Central memory CD8-positive, alpha-beta T cell (primary cell): ENCODE data around the gene ITSN1.

Experiments used
- ATAC-seq: fragments of 150-1000 bp; cut with Tn5 transposase; replicated peaks from 2 replicates; pipeline ENCODE4 v1.10.0; 2022; ENCODE audit warnings: mild to moderate bottlenecking, moderate FRiP score, moderate number of reproducible peaks; ENCODE audit not compliant: poor library complexity, severe bottlenecking; ENCODE audit errors: extremely low read depth
- DNase-seq, 2 donors: peaks; one replicate each; pipeline ENCODE4 v3.0.0; 2021; ENCODE audit warnings: low spot score in 2 of 2
- H3K27ac Mint-ChIP-seq: one replicate; pipeline ENCODE4 v1.8.0; 2022; ENCODE audit warnings: low read depth, mild to moderate bottlenecking, moderate library complexity, mixed read lengths
- H3K27me3 Mint-ChIP-seq: one replicate; pipeline ENCODE4 v1.8.0; 2022; ENCODE audit warnings: mixed read lengths
- H3K36me3 Mint-ChIP-seq: one replicate; pipeline ENCODE4 v1.8.0; 2022; ENCODE audit warnings: mild to moderate bottlenecking, moderate library complexity, mixed read lengths; ENCODE audit not compliant: insufficient read depth
- H3K4me1 Mint-ChIP-seq: one replicate; pipeline ENCODE4 v1.8.0; 2022; ENCODE audit warnings: mixed read lengths
- H3K4me3 Mint-ChIP-seq: one replicate; pipeline ENCODE4 v1.8.0; 2022; ENCODE audit warnings: mild to moderate bottlenecking, moderate library complexity, mixed read lengths
- H3K9me3 Mint-ChIP-seq: one replicate; pipeline ENCODE4 v1.8.0; 2022; ENCODE audit warnings: mixed read lengths

The ITSN1 gene

DNA sequence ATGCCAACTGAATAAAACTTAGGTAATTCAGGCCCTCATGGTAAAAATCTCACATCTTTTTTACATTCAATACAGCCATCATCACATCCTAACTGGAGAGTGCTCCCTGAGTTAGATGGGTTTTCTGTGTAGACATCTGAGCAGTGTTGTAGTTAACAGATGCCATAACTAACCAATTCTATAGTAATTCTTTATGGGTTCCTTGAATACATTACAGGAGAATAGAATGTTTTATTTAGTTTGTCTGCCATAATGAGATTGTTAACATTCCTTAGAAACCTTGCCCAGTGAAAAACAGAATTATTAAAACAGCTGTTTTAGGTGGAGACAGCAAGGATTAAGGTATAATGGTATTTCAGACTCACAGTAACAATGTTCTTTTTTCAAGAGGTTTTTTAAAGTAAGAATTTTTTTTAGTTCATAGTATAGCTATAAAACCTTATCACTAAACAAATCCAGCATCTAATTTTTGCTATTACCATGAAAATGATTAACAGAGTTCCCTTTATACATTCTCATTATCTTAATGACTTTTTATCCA is 178.0 kb downstream of the ITSN1 start:
- H3K27me3 Mint-ChIP-seq: no peaks in the 10 kb centered on the region
- H3K4me1 Mint-ChIP-seq: no peaks in the 10 kb centered on the region
- no peaks in the 10 kb centered on the region for H3K36me3 Mint-ChIP-seq
- no peak overlapping the region for H3K27ac Mint-ChIP-seq
- no peak overlapping the region for H3K4me3 Mint-ChIP-seq
- DNase-seq: no peak
- ATAC-seq: no peak
- H3K9me3 Mint-ChIP-seq: no peaks in the 10 kb centered on the region

GRCh38 chr21:33820798-33821197 is 178.5 kb downstream of the ITSN1 start:
- no peak for ATAC-seq
- DNase-seq: no peak
- no peaks in the 10 kb centered on the region for H3K27me3 Mint-ChIP-seq
- no peak overlapping the region for H3K27ac Mint-ChIP-seq
- no peak overlapping the region for H3K4me3 Mint-ChIP-seq
- no peaks in the 10 kb centered on the region for H3K4me1 Mint-ChIP-seq
- H3K36me3 Mint-ChIP-seq: no peaks in the 10 kb centered on the region
- no peaks in the 10 kb centered on the region for H3K9me3 Mint-ChIP-seq

- Mint-ChIP-seq H3K4me1 (no peaks in the 10 kb centered on the region), H3K36me3 (no peaks in the 10 kb centered on the region), H3K4me3 (no peak overlapping the region), H3K9me3 (no peaks in the 10 kb centered on the region), H3K27me3 (no peaks in the 10 kb centered on the region), H3K27ac (no peak overlapping the region)
- DNase-seq: no peak
- ATAC-seq: no peak
These were observed 179.4 kb downstream of the ITSN1 start for GRCh38 chr21:33821503-33822322.

DNA sequence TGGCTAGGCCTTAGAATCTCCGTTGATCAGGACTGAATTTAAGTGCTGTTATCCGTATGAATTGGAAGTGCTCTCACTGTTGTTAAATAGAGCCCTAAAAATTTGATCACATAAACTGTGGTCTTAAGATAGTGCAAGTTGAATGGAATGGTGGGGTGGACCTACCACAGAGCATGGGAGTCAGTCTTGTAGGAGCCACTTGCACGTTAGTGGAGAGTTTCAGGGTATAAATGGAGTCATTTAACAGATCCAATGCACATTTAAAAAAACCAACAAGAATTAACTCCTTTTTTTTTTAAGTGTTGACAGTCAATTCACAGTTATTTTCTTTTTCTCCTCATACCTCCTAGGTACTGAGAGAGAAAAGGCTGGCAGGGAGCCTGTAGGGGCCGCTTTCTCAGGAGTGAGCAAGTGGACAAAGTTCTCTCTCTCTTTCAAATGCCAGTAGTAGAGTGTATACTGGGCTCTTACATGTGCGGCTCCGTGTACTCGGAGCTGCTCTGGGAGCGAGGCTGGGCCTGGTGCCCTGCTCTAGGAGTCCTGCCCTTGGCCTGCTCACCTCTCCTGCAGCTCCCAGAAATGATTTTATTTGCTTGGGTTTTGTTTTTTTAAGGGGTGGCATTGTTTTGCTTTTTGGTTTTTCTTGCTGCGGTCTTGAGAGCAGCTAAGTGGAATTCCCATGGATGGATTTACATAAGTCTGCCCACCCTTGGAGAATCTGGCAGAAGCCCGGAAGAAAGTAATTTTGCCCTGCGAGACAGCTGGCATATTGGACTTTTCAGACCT is 182.0 kb downstream of the ITSN1 start:
- H3K4me3 Mint-ChIP-seq: no peak overlapping the region
- no peaks in the 10 kb centered on the region for H3K9me3 Mint-ChIP-seq
- DNase-seq: no peak
- ATAC-seq: no peak
- H3K36me3 Mint-ChIP-seq: no peaks in the 10 kb centered on the region
- H3K4me1 Mint-ChIP-seq: no peaks in the 10 kb centered on the region
- H3K27ac Mint-ChIP-seq: no peak overlapping the region
- H3K27me3 Mint-ChIP-seq: peaks cover 9% of the 10 kb centered on the region

DNA sequence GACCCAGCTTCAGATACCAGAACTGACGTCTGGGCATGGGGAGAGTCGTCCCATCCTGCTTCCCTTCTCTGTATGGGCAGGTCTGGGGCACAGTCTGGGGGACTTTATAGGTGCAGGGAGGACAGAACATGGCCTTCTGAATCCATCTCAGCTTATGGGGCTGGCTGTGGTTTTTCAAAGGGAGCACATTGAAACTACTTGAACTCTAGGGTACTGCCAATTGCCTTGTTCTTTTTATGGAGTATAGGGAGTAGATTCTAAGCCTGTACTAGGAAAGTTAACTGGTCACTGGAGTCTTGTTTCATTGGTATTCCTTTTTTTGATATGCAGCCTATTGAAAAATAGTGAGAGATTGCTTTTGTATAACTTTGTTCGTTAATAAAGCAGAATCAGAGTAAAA is 183.1 kb downstream of the ITSN1 start:
- Mint-ChIP-seq H3K4me1 (no peaks in the 10 kb centered on the region), H3K27ac (no peak overlapping the region), H3K36me3 (no peaks in the 10 kb centered on the region), H3K27me3 (peaks cover 11% of the 10 kb centered on the region), H3K9me3 (no peaks in the 10 kb centered on the region), H3K4me3 (no peak overlapping the region)
- no peak for ATAC-seq
- no peak for DNase-seq

DNA sequence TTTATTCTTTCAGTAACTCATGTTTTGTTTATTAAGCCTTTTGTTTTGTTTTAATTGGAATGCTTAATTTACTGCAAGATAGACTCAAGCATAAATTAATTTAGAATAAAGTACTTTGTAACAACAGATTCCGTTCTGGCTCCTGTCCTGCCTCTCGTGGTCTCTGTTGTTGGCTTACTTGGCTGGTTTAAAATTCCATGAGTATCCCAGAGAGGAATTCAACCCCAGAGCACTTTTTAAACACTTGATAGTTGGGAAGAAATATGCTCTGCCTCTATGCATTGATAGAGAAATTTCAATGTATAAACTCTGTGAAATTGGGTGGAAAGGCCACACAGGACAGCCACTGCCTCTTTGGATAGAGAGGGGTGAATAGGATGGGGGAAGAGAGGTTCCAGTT is 183.6 kb downstream of the ITSN1 start:
- Mint-ChIP-seq H3K4me1 (no peaks in the 10 kb centered on the region), H3K27me3 (peaks cover 11% of the 10 kb centered on the region), H3K27ac (no peak overlapping the region), H3K9me3 (no peaks in the 10 kb centered on the region), H3K4me3 (no peak overlapping the region), H3K36me3 (no peaks in the 10 kb centered on the region)
- no peak for DNase-seq
- no peak for ATAC-seq

GRCh38 chr21:33828083-33828482 is 185.8 kb downstream of the ITSN1 start:
- Mint-ChIP-seq H3K9me3 (no peaks in the 10 kb centered on the region), H3K4me1 (no peaks in the 10 kb centered on the region), H3K36me3 (no peaks in the 10 kb centered on the region), H3K27ac (no peak overlapping the region), H3K4me3 (no peak overlapping the region), H3K27me3 (peaks cover 11% of the 10 kb centered on the region)
- ATAC-seq (no peak), DNase-seq (no peak)

GRCh38 chr21:33828577-33828976 is 186.3 kb downstream of the ITSN1 start:
- DNase-seq (no peak), ATAC-seq (no peak)
- Mint-ChIP-seq H3K4me3 (no peak overlapping the region), H3K4me1 (no peaks in the 10 kb centered on the region), H3K9me3 (no peaks in the 10 kb centered on the region), H3K27ac (no peak overlapping the region), H3K27me3 (peaks cover 11% of the 10 kb centered on the region), H3K36me3 (peaks cover 2% of the 10 kb centered on the region)

- Mint-ChIP-seq H3K27ac (no peak overlapping the region), H3K36me3 (peaks cover 2% of the 10 kb centered on the region), H3K4me1 (no peaks in the 10 kb centered on the region), H3K9me3 (no peaks in the 10 kb centered on the region), H3K27me3 (peaks cover 11% of the 10 kb centered on the region), H3K4me3 (no peak overlapping the region)
- DNase-seq (no peak), ATAC-seq (no peak)
These were observed 187.5 kb downstream of the ITSN1 start for GRCh38 chr21:33829844-33830243.

DNA sequence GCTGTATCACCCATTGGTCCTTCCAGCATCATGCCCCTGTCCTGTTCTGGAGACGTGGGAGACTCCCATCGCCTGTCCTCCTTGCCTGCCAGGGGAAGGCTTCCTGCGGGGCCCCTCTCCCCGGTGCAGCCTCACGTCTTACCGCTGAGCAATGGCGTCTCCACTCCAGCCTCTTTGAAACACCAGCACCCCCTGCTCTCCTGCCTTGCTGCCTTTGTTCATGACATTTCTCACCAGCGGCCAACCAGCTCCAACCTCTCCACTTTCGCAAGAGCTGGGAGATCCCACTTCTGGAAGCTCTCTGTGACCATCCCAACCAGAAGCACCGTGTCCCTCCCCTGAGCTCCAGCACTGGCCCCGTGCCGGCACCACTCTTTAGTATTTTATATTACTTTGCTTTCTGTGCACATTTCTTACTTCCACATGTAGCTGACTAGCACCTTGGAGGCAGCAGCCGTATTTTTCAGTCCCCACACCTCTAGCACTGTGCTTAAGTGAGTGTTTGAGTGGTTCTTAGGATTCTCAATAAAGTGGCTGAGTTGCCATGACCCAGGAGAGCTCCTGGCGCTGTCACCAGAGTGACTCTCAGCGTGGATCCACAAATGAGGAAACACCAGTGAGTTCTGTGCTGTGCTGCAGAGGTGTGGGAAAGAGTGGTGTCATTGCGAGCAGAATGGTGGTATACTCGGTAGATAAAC is 189.8 kb downstream of the ITSN1 start:
- ATAC-seq: no peak
- H3K9me3 Mint-ChIP-seq: no peaks in the 10 kb centered on the region
- no peak overlapping the region for H3K27ac Mint-ChIP-seq
- no peak for DNase-seq
- peaks cover 11% of the 10 kb centered on the region for H3K27me3 Mint-ChIP-seq
- H3K36me3 Mint-ChIP-seq: peaks cover 2% of the 10 kb centered on the region
- no peak overlapping the region for H3K4me3 Mint-ChIP-seq
- no peaks in the 10 kb centered on the region for H3K4me1 Mint-ChIP-seq

DNA sequence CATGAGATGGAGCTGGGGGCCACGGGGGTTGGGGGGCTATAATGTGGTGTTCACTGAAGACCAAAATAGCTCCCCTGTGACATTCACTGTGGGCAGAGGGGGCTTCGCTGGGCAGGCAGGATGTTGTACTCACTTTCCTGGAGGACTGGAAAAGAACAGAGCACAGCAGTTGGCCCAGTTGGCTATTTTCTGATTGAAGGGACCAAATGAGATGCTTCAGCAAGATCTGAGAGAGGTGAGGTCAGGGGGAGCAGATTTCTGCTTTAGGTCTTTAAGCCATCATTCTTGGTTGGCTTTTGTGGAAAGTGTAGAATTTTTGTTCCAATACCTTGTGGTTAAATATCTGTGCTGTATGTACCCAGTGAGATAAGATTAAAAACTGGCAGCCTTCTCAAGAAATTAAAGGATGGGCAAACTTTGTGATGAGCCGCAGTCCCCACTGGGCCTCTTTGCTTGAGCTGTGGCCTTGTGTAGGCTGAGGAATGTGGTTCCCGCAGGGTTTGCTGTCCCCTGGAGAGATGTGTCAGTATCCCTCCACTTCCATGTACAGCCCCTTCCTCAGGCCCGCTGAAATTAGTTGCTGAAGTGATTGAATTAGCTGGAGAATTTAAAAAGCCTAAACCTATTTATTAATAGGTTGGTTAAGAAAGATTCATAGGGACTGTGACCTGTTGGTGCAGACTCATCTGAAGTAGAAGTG is 192.7 kb downstream of the ITSN1 start:
- no peaks in the 10 kb centered on the region for H3K9me3 Mint-ChIP-seq
- H3K4me1 Mint-ChIP-seq: no peaks in the 10 kb centered on the region
- no peak for DNase-seq
- no peak overlapping the region for H3K27ac Mint-ChIP-seq
- no peak for ATAC-seq
- no peak overlapping the region for H3K4me3 Mint-ChIP-seq
- H3K36me3 Mint-ChIP-seq: peaks cover 2% of the 10 kb centered on the region
- H3K27me3 Mint-ChIP-seq: no peaks in the 10 kb centered on the region

DNA sequence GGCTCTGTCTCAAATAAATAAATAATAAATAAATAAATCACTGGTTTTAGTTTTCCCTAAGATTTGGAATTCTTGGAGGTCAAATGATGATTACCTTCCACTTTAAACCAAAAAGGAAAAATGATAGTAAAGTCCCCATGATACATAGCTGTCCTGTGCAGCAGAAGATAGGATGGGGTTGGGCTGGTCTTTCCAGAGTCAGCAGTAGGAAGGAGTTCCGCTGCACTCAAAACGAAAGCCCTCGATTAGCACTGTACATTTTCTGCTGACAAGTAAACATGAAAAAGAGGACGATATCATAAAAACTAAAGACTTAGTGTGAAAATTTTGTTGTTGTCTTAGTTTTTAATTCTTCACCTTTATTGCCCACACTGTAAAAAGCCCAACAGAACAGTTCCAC is 193.6 kb downstream of the ITSN1 start:
- H3K27me3 Mint-ChIP-seq: no peaks in the 10 kb centered on the region
- H3K9me3 Mint-ChIP-seq: no peaks in the 10 kb centered on the region
- no peak overlapping the region for H3K4me3 Mint-ChIP-seq
- ATAC-seq (no peak), DNase-seq (no peak)
- no peak overlapping the region for H3K27ac Mint-ChIP-seq
- no peaks in the 10 kb centered on the region for H3K4me1 Mint-ChIP-seq
- peaks cover 2% of the 10 kb centered on the region for H3K36me3 Mint-ChIP-seq
